NCI-H2227 (cell line): Measurements from ENCODE around the gene ACOX3.
"Not testable (repeated sequence)": the region's sequence is repeated elsewhere in the genome, so short reads cannot be mapped to it uniquely, and the experiment has no call there.

Experiments used
- DNase-seq: peaks from one replicate; lab custom pipeline; 2025; ENCODE audit not compliant: unreplicated experiment; lab: John Stamatoyannopoulos, UW

The ACOX3 gene

DNA sequence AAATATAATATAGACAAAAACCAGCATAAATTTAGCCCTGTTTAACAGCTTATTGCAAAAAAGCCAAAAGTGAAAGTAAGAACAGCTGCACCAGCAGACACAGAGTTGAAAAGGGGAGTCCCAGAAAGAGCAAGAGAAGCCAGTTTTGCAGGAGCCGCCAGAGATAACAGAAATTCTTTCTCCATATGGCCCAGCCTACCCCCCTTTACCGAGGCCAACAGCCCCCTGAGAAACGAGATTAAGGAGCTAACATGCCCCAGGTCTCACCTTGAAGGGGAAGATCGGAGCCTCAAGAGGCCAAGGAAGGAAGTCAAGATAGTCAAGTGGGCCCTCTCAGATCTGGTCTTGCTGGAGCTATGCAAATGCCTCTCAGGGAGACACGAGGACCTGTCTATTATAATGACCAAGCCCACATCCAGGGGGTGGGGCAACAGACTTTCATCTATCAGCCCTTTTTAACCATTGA lies 4.8 kb downstream of the ACOX3 start:
- no peak for DNase-seq

DNA sequence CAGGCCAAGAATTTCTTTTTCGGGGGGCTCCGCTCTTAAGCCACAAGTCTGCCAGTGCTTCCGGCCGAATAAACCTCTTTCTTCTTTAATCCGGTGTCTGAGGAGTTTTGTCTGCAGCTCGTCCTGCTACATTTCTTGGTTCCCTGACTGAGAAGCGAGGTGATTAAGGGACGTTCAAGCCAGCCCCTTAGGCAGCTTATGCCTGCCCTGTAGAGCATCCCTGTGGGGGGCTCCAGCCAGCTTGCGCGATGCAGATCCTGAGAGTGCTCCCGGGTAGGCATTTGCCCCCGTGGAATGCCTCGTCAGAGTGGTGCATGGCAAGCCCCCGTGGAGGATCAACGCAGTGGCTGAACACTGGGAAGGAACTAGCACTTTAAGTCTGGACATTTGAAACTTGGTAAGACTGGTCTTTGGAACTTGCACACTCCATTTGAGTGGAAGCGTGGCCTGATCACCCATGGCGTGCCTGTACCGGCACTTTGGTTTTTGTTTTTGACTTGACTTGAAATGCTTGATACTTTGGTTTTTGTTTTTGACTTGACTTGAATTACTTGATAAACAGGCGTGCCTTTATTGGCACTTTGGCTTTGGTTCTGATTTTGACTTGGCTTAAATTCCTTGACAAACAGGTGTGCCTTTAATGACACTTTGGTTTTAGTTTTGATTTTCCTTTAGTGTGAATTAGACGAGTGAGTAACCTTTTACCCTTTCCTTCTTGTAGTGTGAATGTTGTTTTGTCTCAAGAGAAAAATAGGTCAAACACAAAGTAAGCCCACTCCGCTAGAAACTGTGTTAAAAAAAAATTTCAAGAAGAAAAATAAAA lies 6.1 kb downstream of the ACOX3 start:
- no peak for DNase-seq

DNA sequence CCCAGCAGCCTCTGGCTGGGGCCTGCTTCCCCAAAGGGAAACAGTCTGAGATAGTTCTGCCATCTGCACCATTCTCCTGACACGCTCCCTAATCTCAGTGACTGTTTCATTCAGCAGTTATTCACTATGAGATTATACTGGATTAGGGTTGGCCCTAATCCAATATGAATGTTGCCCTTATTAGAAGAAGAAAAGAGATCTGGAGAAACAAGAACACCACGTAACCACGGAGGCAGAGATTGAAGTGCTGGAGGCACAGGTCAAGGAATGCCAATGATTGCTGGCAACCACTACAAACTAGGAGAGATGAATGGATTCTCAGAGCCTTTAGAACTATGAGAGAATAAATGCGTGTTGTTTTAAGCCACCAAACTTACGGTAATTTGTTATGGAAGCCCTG lies 7.4 kb downstream of the ACOX3 start:
- DNase-seq, result no peak

DNA sequence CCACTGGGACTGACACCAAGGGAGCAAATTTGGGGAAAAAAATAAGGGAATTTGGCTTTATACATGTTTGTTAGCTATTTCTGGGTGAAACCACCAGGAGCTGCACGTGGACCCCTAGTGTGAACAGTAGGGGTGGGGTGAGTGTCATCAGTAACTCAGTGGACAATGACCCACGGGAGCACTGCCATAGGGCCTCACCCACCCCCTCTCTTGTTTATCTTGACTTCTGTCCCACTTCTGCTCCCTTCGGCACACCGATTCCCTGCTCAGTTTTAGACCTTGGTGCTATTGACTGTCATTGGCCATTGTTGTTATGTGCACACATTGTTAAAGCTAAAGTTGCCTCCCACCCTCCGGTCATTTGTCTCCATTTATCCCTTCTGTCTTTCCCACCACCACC lies 9.0 kb downstream of the ACOX3 start:
- DNase-seq, result no peak

DNA sequence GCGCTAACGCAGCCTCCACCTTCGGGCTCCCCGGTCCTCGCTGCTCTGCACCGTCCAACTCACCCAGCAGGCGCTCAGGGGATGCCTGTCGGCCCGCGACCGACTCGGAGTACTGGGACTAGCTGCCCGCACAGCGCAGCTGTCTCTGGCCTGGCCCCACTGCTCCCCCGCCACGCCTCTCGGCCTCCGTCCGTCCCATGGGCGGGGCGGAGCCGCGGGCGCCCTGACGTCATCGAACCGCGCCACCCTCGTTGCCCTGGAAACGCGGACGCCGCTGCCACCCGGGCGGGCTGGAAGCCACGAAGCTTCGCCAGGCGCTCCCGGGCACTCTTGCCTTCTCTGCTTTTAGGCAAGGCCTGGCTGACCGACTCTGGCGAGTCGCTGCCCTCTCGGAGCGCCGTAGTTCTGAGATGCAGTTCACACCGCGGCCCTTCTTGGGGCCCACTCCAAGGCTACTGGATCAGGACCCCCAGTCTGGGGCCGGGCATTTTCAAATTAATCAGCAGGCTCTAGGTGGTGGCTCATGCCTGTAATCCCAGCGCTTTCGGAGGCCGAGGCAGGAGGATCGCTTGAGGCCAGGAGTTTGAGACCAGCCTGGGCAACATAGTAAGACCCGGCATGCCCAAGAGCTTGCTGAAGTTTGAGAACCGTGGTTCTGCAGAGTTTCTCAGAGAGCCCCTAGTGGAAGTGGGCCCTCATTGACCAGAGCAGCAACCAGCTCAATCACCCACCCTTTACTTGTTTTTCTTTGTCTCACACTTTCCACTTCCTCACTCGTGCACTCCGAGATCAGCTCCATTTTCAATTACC lies 12.0 kb downstream of the ACOX3 start:
- DNase-seq, result peak; percentile 91

DNA sequence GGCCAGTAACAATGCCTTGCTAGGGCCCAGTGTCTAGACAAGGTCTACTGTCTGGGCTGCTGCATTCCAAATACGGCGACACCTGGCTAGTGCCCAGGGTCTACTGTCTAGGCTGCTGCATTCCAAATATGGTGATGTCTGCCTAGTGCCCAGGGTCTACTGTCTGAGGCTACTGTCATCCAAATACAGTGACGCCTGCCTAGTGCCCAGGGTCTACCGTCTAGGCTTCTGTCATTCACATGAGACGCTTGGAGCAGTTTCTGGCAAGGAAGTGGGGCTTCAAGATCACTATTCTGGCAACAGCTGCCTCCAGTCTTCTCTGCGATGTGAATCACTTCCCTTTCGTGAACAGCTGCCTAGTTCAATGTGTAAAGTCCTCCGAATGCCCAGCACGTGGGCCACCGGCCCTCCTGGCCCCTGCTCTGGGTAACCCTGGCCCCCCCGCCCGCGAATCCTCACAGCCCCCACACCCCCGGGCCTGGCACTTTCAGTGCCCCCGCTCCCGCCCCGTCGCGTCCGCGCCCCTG lies 12.7 kb downstream of the ACOX3 start:
- no peak for DNase-seq

DNA sequence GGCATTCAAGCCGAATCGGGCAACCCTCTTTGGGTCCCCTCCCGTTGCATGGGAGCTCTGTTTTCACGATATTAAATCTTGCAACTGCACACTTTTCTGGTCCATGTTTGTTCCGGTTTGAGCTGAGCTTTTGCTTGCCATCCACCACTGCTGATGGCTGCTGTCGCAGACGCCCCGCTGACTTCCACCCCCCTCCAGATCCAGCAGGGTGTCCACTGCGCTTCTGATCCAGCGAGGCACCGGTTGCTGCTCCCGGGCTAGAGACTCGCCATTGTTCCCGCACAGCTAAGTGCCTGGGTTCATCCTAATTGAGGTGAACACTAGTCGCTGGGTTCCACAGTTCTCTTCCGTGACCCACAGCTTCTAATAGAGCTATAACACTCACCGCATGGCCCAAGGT lies 13.3 kb downstream of the ACOX3 start:
- no peak for DNase-seq

DNA sequence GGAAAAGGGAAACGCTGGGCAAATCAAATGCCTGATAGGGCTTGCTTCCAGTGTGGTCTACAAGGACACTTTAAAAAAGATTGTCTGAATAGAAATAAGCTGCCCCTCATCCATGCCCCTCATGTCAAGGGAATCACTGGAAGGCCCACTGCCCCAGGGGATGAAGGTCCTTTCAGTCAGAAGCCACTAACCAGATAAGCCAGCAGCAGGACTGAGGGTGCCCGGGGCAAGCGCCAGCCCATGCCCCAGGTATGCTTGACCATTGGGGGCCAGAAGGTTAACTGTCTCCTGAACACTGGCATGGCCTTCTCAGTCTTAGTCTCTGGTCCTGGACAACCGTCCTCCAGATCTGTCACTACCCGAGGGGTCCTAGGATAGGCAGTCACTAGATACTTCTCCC lies 17.7 kb downstream of the ACOX3 start:
- DNase-seq, result no peak

DNA sequence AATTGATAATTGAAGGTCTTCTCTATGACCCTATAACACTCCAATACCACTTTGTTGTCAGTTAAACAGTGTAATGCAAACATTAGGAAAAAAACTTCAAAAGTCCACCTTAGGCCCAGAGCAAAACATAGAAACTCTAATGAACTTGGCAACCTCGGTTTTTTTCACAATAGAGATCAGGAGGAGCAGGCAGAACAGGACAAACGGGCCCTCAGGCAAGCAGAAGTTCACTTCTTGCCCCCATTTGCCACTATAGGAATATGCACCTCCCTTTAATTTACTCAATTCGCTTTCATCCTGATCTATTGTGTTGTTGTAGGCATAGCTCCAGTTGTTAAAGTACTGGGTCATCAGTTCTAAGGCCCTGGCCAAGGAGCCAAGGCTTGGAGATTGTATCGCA lies 18.2 kb downstream of the ACOX3 start:
- DNase-seq, result no peak

DNA sequence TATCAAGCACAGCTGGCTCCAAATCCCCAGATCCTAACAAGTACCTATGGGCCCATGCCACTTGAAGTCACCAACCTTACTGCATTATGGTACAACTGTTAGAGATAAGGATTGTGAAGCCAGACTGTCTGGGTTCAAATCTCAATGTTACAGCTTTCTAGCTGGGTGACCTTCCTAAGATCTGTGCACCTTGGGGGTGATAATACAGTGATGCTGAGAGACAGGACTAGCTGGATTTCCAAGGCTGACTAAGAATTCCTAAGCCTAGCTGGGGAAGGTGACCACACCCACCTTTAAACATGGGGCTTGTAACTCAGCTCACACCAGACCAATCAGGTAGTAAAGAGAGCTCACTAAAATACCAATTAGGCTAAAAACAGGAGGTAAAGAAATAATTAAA lies 20.4 kb downstream of the ACOX3 start:
- not testable (repeated sequence) for DNase-seq

DNA sequence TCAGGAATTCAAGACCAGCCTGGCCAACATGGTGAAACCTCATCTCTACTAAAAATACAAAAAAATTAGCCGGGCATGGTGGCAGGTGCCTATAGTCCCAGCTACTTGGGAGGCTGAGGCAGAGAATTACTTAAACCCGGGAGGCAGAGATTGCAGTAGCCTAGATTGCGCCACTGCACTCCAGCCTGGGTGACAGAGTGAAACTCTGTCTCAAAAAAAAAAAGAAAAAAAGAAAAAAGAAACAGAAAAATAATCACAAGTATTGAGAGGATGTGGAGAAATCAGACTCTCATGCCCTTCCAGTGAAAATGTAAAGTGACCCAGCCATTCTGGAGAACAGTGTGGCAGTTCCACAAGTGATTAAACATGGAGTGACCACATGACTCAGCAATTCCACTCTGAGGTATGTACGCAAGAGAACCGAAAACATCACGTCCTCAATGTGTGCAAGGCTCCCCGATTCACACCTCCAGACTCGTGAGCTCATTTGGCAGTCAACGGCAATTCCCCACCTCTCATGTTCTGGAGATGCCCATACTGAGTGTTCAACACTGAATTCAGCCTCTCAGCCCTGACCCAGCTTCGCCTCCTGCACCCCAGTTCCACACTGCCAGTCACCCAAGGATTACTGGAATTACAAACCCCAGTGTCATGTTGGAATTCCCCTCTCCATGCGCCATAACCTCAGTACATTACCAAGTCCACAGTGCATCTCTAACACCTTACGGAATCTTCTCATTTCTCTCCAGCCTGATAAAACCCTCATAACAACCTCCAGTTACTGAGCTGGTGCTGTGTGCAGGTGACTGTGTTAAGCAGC lies 21.1 kb downstream of the ACOX3 start:
- no peak for DNase-seq

DNA sequence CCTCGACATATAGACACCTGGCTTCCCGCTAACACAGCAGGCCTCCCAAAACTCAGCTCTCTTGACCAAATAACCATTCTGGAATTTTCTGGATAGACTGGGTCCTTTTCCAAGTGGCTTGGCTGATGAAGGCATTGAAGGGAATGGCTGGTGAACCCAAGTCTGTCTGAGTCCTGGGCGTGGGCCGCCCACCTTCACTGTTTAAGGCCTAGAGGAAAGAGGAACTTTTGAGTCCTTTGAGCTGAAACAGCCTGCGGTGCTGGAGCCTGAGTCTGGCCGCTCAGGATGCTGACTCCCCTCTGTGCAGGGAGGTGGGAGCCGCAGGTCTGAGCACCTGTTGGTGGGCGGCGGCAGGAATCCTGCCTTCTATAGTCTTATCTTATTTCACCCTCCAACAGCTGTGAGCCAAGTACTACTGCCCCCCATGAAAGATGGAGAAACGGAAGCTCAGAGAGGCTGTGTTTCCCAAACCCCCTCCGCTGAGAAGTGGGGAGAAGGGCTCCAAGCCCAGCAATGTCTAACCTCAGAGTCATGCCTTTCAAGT lies 23.4 kb downstream of the ACOX3 start:
- DNase-seq, result no peak

DNA sequence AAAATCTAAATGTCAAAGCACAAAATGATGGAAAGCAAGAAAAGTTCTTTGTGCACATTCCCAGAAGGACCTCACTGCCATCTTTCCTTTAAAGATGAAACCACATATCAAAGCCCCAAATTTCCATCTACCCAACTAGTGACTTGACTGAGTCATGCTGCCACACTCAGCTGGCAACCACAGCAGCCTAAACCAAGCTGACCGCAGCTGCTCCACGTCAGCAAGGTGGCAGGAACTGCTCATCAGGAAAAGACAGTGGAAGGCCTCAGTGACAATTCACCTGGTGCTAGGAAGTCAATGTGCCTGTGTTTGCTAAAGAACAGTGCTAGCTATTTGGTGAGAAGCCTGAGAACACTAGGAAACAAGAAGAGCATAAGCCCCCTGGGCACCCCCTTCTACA lies 26.1 kb downstream of the ACOX3 start:
- DNase-seq, result no peak

DNA sequence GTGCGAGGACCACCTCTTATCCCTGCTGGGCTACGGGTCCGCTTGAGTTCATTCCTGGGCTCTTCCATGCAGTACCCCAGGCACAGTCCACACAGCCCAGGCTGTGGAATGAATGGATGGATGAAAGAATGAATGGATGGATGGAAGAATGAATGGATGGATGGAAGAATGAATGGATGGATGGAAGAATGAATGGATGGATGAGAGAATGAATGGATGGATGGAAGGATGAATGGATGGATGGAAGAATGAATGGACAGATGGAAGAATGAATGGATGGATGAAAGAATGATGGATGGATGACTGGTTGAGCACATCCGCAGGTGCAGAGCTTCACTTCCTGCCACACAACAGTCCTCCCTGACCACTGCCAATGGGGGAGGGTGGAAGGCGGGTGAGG lies 28.2 kb downstream of the ACOX3 start:
- no peak for DNase-seq

DNA sequence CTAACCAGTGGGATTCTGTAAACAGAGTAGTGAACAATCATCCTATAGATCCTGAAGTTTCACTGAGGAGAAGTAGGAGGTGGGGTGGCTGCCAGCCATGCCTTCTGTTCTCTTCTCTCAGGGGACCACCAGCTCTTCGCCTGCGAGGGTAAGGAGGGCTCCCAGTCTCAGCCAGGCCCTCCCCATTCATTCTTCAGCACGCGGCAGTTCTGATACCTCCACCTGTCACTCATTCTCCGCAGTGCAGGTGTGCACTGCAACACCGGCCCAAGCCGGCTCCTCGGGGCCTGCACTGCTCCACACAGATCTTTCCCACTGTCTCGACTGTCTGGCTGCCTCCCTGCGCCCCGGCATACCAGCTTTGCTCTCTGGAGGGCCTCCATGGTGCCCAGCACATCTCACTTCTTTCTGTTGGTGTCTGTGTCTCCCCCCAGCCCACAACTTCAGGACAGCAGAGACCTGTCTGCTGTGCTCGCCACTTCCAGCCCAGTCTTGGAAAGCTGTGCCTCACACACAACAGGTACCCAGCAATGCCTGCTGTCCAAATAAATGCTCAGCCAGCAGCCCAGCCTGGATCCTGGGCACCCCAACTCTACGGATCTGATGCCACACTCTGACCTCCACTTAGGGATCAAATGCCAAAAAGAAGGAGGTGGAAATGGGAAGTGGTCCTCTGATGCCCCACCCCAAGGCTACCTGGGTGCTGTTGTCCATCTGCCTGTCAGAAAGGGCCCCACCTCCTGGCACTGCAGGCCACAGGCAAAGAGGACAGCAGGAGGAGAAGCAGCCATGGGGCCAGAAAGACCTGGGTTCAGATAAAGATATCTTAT lies 29.0 kb downstream of the ACOX3 start:
- no peak for DNase-seq

DNA sequence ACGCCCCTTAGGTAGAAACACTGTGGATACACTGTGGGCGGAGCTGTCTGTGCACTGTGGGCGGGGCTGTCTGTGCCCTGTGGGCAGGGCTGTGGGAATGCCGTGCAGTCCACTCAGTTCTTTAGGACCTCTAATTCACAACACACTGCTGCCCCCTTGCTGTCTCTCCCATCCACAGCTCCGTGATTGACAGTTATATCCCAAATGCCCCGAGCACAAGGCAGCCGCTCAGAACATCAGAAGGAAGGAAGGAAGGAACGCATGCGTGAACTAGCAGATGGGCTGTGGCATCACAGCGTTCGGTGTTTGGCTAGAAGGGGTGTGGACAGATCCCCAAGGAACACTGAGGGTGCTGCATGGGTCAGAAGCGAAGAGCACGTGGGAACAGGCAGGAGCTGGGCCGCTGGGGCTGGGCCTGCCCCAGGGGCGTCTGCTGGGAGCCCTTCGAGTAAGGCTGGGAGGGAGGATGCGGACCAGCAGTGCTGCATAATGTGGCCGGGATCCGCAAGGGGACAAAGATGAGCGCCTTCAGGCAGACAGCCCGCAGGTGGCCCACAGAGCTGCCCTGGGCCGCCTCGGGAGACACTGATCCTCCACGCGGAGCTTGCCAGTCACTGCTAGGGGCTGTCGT lies 29.8 kb downstream of the ACOX3 start:
- DNase-seq, result peak; percentile 2

DNA sequence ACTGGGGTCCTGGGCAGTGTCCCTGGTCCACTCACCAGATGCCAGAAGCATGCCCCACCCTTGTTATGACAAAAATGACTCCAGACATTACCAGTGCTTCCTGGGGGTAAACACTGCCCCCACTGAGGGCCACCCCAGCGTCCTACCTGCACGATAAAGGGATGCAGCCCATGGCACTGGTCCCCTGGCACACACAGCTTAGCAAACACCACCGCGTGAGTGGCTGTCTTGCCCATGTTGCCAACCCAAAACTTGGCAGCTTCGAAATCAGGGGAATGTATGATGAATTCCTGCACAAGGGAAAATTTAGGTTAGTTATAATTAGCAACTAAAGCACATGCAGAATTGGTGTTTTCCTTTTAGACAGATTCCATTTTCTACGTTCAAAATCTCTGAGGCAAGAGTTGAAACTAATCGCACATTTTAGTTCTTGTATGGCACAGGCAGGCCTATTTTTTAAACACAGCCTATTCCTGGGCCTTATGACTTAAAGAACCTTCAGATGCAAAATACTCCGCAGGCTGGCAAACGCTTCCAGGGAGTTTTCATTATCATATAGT lies 30.4 kb downstream of the ACOX3 start:
- DNase-seq, result no peak

DNA sequence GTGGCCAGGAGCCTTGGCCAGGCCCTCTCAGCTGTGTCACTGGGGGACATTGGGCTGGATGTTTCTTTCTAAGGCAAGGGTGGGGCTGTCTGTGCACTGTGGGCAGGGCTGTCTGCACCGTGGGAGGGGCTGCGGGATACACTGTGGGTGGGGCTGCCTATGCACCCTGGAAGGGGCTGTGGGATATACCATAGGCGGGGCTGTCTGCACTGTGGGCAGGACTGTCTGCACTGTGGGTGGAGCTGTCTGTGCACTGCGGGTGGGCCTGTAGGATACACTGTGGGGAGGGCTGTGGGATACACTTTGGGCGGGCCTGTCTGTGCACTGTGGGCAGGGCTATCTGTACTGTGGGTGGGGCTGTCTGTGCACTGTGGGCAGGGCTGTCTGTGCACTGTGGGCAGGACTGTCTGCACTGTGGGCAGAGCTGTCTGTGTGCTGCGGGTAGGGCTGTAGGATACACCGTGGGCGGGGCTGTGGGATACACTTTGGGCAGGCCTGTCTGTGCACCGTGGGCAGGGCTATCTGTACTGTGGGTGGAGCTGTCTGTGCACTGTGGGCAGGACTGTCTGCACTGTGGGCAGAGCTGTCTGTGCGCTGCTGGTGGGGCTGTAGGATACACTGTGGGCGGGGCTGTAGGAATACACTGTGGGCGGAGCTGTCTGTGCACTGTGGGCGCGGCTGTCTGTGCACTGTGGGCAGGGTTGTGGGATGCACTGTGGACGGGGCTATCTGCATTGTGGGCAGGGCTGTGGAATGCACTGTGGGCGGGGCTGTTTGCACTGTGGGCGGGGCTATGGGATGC lies 31.1 kb downstream of the ACOX3 start:
- no peak for DNase-seq
